IMR-90 (cell line): Measurements from ENCODE around the gene GPR3. TPM values are rescaled to one million over a fixed set of nuclear protein-coding genes. Genes with fewer than 3 reads are reported as not detected.
A peak's percentile ranks its signal among the peaks of the same experiment; 100 is the strongest.

Experiments used
- ATAC-seq: fragments of 200-7000 bp; cut with Tn5 transposase; 2 replicates; pipeline ENCODE4 v1.9.1; 2020; ENCODE audit warnings: low read depth, mild to moderate bottlenecking, moderate library complexity
- BruUV-seq: library from RNA; stranded (reverse); fragments of 400-500 nt; replicated peaks from 2 replicates; lab custom pipeline; 2021; lab: Mats Ljungman, UMichigan
- CTCF ChIA-PET: fragments of 300-600 bp; formaldehyde crosslinking; extraction: SDS; loops from one replicate; lab custom pipeline; 2021; ENCODE audit warnings: antibody characterized with exemption; lab: Yijun Ruan, JAX
- POLR2A ChIA-PET: fragments of 300-600 bp; sonication (Branson Sonifier 250); formaldehyde crosslinking; loops from one replicate; lab custom pipeline; 2022; ENCODE audit warnings: antibody characterized with exemption; ENCODE audit not compliant: unreplicated experiment; lab: Charles Lee
- DNase-seq: peaks from one replicate; pipeline ENCODE4 v3.0.0; 2013
- H2AFZ ChIP-seq: replicated peaks from 2 replicates; pipeline ENCODE3; 2013; ENCODE audit warnings: low read length, mild to moderate bottlenecking; ENCODE audit not compliant: poor library complexity
- H2AK5ac ChIP-seq: 2 replicates; pipeline ENCODE4 v1.6.1; 2013; ENCODE audit warnings: low read depth, low read length, inconsistent platforms
- H2AK9ac ChIP-seq: replicated peaks from 2 replicates; pipeline ENCODE3; 2013; ENCODE audit warnings: mild to moderate bottlenecking, low read depth, low read length, moderate library complexity; ENCODE audit not compliant: poor library complexity
- H2BK120ac ChIP-seq: 2 replicates; pipeline ENCODE4 v1.6.1; 2013; ENCODE audit warnings: low read depth, low read length, inconsistent platforms
- H2BK15ac ChIP-seq: 3 replicates; pipeline ENCODE4 v1.6.1; 2013; ENCODE audit warnings: low read depth, low read length, inconsistent platforms
- H2BK20ac ChIP-seq: 2 replicates; pipeline ENCODE4 v1.6.1; 2013; ENCODE audit warnings: low read depth, mild to moderate bottlenecking, inconsistent platforms, low read length, moderate library complexity
- H2BK5ac ChIP-seq: 2 replicates; pipeline ENCODE4 v1.6.1; 2013; ENCODE audit warnings: mild to moderate bottlenecking, low read depth, low read length, inconsistent platforms; ENCODE audit not compliant: poor library complexity, severe bottlenecking
- H3K14ac ChIP-seq: replicated peaks from 2 replicates; pipeline ENCODE4 v1.6.1; 2013; ENCODE audit warnings: low read depth, low read length, inconsistent platforms
- H3K18ac ChIP-seq: 2 replicates; pipeline ENCODE4 v1.6.1; 2013; ENCODE audit warnings: low read depth, low read length, control low read depth
- H3K23ac ChIP-seq: 2 replicates; pipeline ENCODE4 v1.6.1; 2013; ENCODE audit warnings: low read depth, low read length, inconsistent platforms
- H3K27ac ChIP-seq: 2 replicates; pipeline ENCODE4 v1.5.1; 2013; ENCODE audit warnings: mild to moderate bottlenecking, control low read depth, low read length; ENCODE audit not compliant: insufficient read depth
- H3K27me3 ChIP-seq: 2 replicates; pipeline ENCODE4 v1.6.1; 2013; ENCODE audit warnings: low read length; ENCODE audit not compliant: control insufficient read depth, insufficient read depth
- H3K36me3 ChIP-seq: 2 replicates; pipeline ENCODE4 v1.6.1; 2013; ENCODE audit warnings: low read length, mixed read lengths; ENCODE audit not compliant: control insufficient read depth, insufficient read depth
- H3K4ac ChIP-seq: 2 replicates; pipeline ENCODE4 v1.6.1; 2013; ENCODE audit warnings: low read depth, low read length, inconsistent platforms
- H3K4me1 ChIP-seq: 2 replicates; pipeline ENCODE4 v1.6.1; 2013; ENCODE audit warnings: low read length, mixed read lengths; ENCODE audit not compliant: control insufficient read depth, insufficient read depth
- H3K4me2 ChIP-seq: 2 replicates; pipeline ENCODE4 v1.6.1; 2013; ENCODE audit warnings: low read depth, mild to moderate bottlenecking, control low read depth, low read length, moderate library complexity
- H3K4me3 ChIP-seq: 2 replicates; pipeline ENCODE4 v1.5.1; 2013; ENCODE audit warnings: low read depth, mild to moderate bottlenecking, control low read depth, low read length, moderate library complexity; ENCODE audit not compliant: insufficient read depth
- H3K56ac ChIP-seq: 2 replicates; pipeline ENCODE4 v1.6.1; 2013; ENCODE audit warnings: low read length, inconsistent platforms; ENCODE audit not compliant: insufficient read depth; ENCODE audit errors: extremely low read depth
- H3K79me1 ChIP-seq, 2 experiments: 2 replicates each; pipeline ENCODE4 v1.6.1; 2013; ENCODE audit warnings: low read length in 2 of 2, inconsistent platforms in 1 of 2, low read depth in 1 of 2
- H3K9ac ChIP-seq: 2 replicates; pipeline ENCODE4 v1.6.1; 2013; ENCODE audit warnings: low read depth, low read length, control low read depth
- H3K9me1 ChIP-seq: 2 replicates; pipeline ENCODE4 v1.6.1; 2013; ENCODE audit warnings: low read length, inconsistent platforms; ENCODE audit not compliant: insufficient read depth
- H3K9me3 ChIP-seq: 2 replicates; pipeline ENCODE4 v1.6.1; 2013; ENCODE audit warnings: low read length; ENCODE audit not compliant: control insufficient read depth, insufficient read depth
- H4K20me1 ChIP-seq: 2 replicates; pipeline ENCODE4 v1.6.1; 2013; ENCODE audit warnings: low read length, inconsistent platforms; ENCODE audit not compliant: insufficient read depth
- H4K5ac ChIP-seq: 2 replicates; pipeline ENCODE4 v1.6.1; 2013; ENCODE audit warnings: mild to moderate bottlenecking, low read depth, low read length, control low read depth
- H4K8ac ChIP-seq, 2 experiments: 2 replicates each; pipeline ENCODE4 v1.6.1; 2013; ENCODE audit warnings: low read depth in 2 of 2, low read length in 2 of 2, control low read depth in 1 of 2, inconsistent platforms in 1 of 2
- H4K91ac ChIP-seq: 2 replicates; pipeline ENCODE4 v1.6.1; 2013; ENCODE audit warnings: low read depth, low read length, inconsistent platforms; ENCODE audit not compliant: insufficient read depth
- CEBPB ChIP-seq: IDR thresholded peaks from 2 replicates; pipeline ENCODE4 v1.6.1; 2012; ENCODE audit warnings: low read depth, low read length, improper control_type of control experiment
- CHD1 ChIP-seq: IDR thresholded peaks from 2 replicates; pipeline ENCODE4 v1.6.1; 2012; ENCODE audit warnings: low read depth, low read length, improper control_type of control experiment
- ELK1 ChIP-seq: fragments of 150-350 bp; IDR thresholded peaks from 2 replicates; pipeline ENCODE4 v1.6.1; 2016; ENCODE audit warnings: low read depth, mild to moderate bottlenecking, low read length, moderate library complexity, borderline replicate concordance
- MAZ ChIP-seq: IDR thresholded peaks from 2 replicates; pipeline ENCODE4 v1.6.1; 2012; ENCODE audit warnings: low read depth, mild to moderate bottlenecking, low read length, improper control_type of control experiment, moderate library complexity, borderline replicate concordance
- NFE2L2 ChIP-seq: fragments of 150-350 bp; IDR thresholded peaks from 2 replicates; pipeline ENCODE4 v1.6.1; 2016; ENCODE audit warnings: low read depth, mild to moderate bottlenecking, low read length
- POLR2A ChIP-seq: IDR thresholded peaks from 2 replicates; pipeline ENCODE4 v1.6.1; 2012; ENCODE audit warnings: mild to moderate bottlenecking, low read depth, low read length
- SMC3 ChIP-seq: fragments of 150-350 bp; IDR thresholded peaks from 2 replicates; pipeline ENCODE4 v1.6.1; 2016; ENCODE audit warnings: low read depth, mild to moderate bottlenecking, antibody characterized with exemption, low read length, moderate library complexity
- WGBS, 2 experiments: methylation state at CpG; one replicate each; pipeline versions ENCODE4 v1.1.5 to v1.1.7; 2013; ENCODE audit warnings: missing lambda C conversion rate in 2 of 2; ENCODE audit not compliant: insufficient read length in 1 of 2; ENCODE audit errors: extremely low coverage in 2 of 2; 5-methylcytosine and 5-hydroxymethylcytosine counted together
- dilution Hi-C: fragments of 300-500 bp; cut with HindIII; formaldehyde crosslinking; loops from one replicate; pipeline ENCODE4 v1.14.3; 2018; ENCODE audit warnings: low sequenced_read_pairs; ENCODE audit not compliant: unreplicated experiment
- in situ Hi-C: fragments of 300-500 bp; cut with MboI; formaldehyde crosslinking; loops from 3 replicates; pipeline ENCODE4 v1.14.3; 2019; ENCODE audit warnings: low sequenced_read_pairs, inconsistent platforms, mixed read lengths
- intact Hi-C: fragments of 100-400 bp; cut with micrococcal nuclease; formaldehyde crosslinking; loops from 2 replicates; pipeline ENCODE4 v1.10.0; 2022
- polyA plus RNA-seq, 3 experiments: library from polyadenylated mRNA; depleted of rRNA; stranded (reverse); fragments of >200 nt; gene quantifications; 2 replicates each; pipeline ENCODE4 v1.2.3, GENCODE V29; 2012; ENCODE audit warnings: low replicate concordance in 1 of 3
- total RNA-seq: library from RNA; depleted of rRNA; stranded (reverse); fragments of >200 nt; gene quantifications from 2 replicates; pipeline ENCODE4 v1.2.3, GENCODE V29; 2012

The GPR3 gene
- total and polyA plus RNA-seq, 2 of the 4 experiments (the other 2 are of a cell fraction), result 0.72 to 4.8 TPM

- Histone ChIP-seq H2AFZ (peak overlapping the region; percentile 95), H3K9ac (peak overlapping the region; percentile 90), H3K56ac (peak overlapping the region; percentile 79; the same call in 1 of the 2 replicates), H3K4me2 (peak overlapping the region; percentile 85), H3K36me3 (peaks cover 26% of the 10 kb centered on the region), H3K4me3 (peak overlapping the region; percentile 33), H4K5ac (peak overlapping the region; percentile 85), H2AK9ac (peak overlapping the region; percentile 93), H3K27me3 (no peaks in the 10 kb centered on the region), H3K9me3 (no peaks in the 10 kb centered on the region), H2BK5ac (peak overlapping the region; percentile 78), H2BK20ac (peak overlapping the region; percentile 17), H4K8ac (peak overlapping the region; percentile 24 to 99; a peak in 3 of 4 replicates), H3K4me1 (peaks cover 11% of the 10 kb centered on the region), H2BK15ac (peak overlapping the region; percentile 9; the same call in 1 of the 3 replicates), H4K20me1 (peaks cover 2% of the 10 kb centered on the region; the same call in 1 of the 2 replicates), H3K4ac (peak overlapping the region; percentile 96), H4K91ac (peak overlapping the region; percentile 45), H3K23ac (peak overlapping the region; percentile 99), H2BK120ac (peak overlapping the region; percentile 60; the same call in 1 of the 2 replicates), H2AK5ac (peak overlapping the region; percentile 91), H3K27ac (peak overlapping the region; percentile 52), H3K18ac (peak overlapping the region; percentile 47), H3K79me1 (peaks cover 6 to 24% of the 10 kb centered on the region in 2 experiments; a peak in 3 of 4 replicates), H3K9me1 (peaks cover 18% of the 10 kb centered on the region), H3K14ac (peak overlapping the region; percentile 99)
- no TSS peak for BruUV-seq
- TF ChIP-seq NFE2L2 (no peak), CEBPB (peak; percentile 69), SMC3 (no peak), CHD1 (no peak), ELK1 (no peak), POLR2A (no peak), MAZ (no peak)
- ChIA-PET CTCF (interaction anchor here (0.6 to 2.3 kb wide), 3 partner anchors 26 to 305 kb away, joined by 3 to 9 read pairs (median 9); no protein-coding TSS in a partner anchor), POLR2A (interaction anchor here (1.0 kb wide), 1 partner anchor 27 kb away, joined by 3 read pairs; no protein-coding TSS in a partner anchor)
- dilution Hi-C loops, result no loop called here
- intact Hi-C loops, result no loop called here
- no peak for DNase-seq
- in situ Hi-C loops, result no loop called here
- WGBS, 2 experiments, result 62% methylated on average over 3 of the region's 11 CpGs; no CpG with 5 or more reads in 1 of the 2 experiments
- ATAC-seq, result no peak
Observed at GRCh38 chr1:27364696-27365371, 27.6 kb upstream of the GPR3 start.
